Astrocyte (in vitro differentiated cells and primary cell): ENCODE results near the gene PRRC2B. TPM values are rescaled to one million over a fixed set of nuclear protein-coding genes. Genes with fewer than 3 reads are reported as not detected.

Experiments
- DNase-seq: peaks from one replicate; pipeline ENCODE4 v3.0.0-alpha.2; 2010; ENCODE audit warnings: low read depth
- FAIRE-seq: peaks from 2 replicates; lab custom pipeline; 2011; peaks lifted over from hg19 to GRCh38; lab: Jason Lieb, UNC
- H2AFZ ChIP-seq: 2 replicates; pipeline ENCODE4 v1.6.0; 2012; ENCODE audit warnings: low read depth, low read length, inconsistent platforms
- H3K27ac ChIP-seq: 2 replicates; pipeline ENCODE4 v1.5.1; 2011; ENCODE audit warnings: low read depth, low read length, inconsistent platforms
- H3K27me3 ChIP-seq: 2 replicates; pipeline ENCODE4 v1.6.0; 2011; ENCODE audit warnings: low read length, inconsistent platforms; ENCODE audit not compliant: insufficient read depth
- H3K36me3 ChIP-seq: 2 replicates; pipeline ENCODE4 v1.5.1; 2011; ENCODE audit warnings: low read length, inconsistent platforms; ENCODE audit not compliant: insufficient read depth
- H3K4me1 ChIP-seq: 2 replicates; pipeline ENCODE4 v1.5.1; 2011; ENCODE audit warnings: low read length, inconsistent platforms; ENCODE audit not compliant: insufficient read depth
- H3K4me2 ChIP-seq: 2 replicates; pipeline ENCODE4 v1.6.0; 2012; ENCODE audit warnings: low read length, inconsistent platforms
- H3K4me3 ChIP-seq: 2 replicates; pipeline ENCODE4 v1.5.1; 2011; ENCODE audit warnings: low read depth, mild to moderate bottlenecking, low read length, inconsistent platforms; ENCODE audit not compliant: insufficient read depth
- H3K79me2 ChIP-seq: 2 replicates; pipeline ENCODE4 v1.6.0; 2012; ENCODE audit warnings: mild to moderate bottlenecking, low read length, inconsistent platforms; ENCODE audit not compliant: insufficient read depth
- H3K9ac ChIP-seq: 2 replicates; pipeline ENCODE4 v1.6.0; 2012; ENCODE audit warnings: mild to moderate bottlenecking, low read length, inconsistent platforms
- H3K9me3 ChIP-seq: 2 replicates; pipeline ENCODE4 v1.5.1; 2012; ENCODE audit warnings: low read depth, mild to moderate bottlenecking, low read length, inconsistent platforms; ENCODE audit not compliant: insufficient read depth
- H4K20me1 ChIP-seq: 2 replicates; pipeline ENCODE4 v1.6.0; 2012; ENCODE audit warnings: low read length, inconsistent platforms; ENCODE audit not compliant: insufficient read depth
- H3K27ac Mint-ChIP-seq: one replicate; pipeline ENCODE4 v1.8.0; 2021; ENCODE audit warnings: mild to moderate bottlenecking, mixed read lengths; ENCODE audit not compliant: unreplicated experiment
- H3K27me3 Mint-ChIP-seq: one replicate; pipeline ENCODE4 v1.8.0; 2021; ENCODE audit warnings: low read depth, mixed read lengths; ENCODE audit not compliant: unreplicated experiment
- H3K36me3 Mint-ChIP-seq: one replicate; pipeline ENCODE4 v1.8.0; 2021; ENCODE audit warnings: low read depth, mixed read lengths; ENCODE audit not compliant: unreplicated experiment
- H3K4me1 Mint-ChIP-seq: one replicate; pipeline ENCODE4 v1.8.0; 2021; ENCODE audit warnings: low read depth, mixed read lengths; ENCODE audit not compliant: unreplicated experiment
- H3K4me3 Mint-ChIP-seq: one replicate; pipeline ENCODE4 v1.8.0; 2021; ENCODE audit warnings: mild to moderate bottlenecking, moderate library complexity, mixed read lengths; ENCODE audit not compliant: unreplicated experiment
- H3K9me3 Mint-ChIP-seq: one replicate; pipeline ENCODE4 v1.8.0; 2021; ENCODE audit warnings: mild to moderate bottlenecking, mixed read lengths; ENCODE audit not compliant: unreplicated experiment
- EZH2 ChIP-seq: IDR thresholded peaks from 2 replicates; pipeline ENCODE4 v1.6.1; 2012; ENCODE audit warnings: mild to moderate bottlenecking, low read length, inconsistent platforms; ENCODE audit not compliant: insufficient read depth
- total RNA-seq: library from RNA; stranded (reverse); gene quantifications from 2 replicates; pipeline ENCODE4 v1.2.1, GENCODE V29; 2021
- TF ChIP-seq, protein P1 (sequence below): IDR thresholded peaks from 2 replicates; pipeline ENCODE4 v1.5.1; 2011; ENCODE audit warnings: low read depth, mild to moderate bottlenecking, inconsistent platforms, low read length, moderate library complexity; ENCODE audit not compliant: insufficient read depth

PRRC2B gene
- total RNA-seq, 1 donor from 2014 or later: 292 TPM

GRCh38 chr9:131391504-131391903 lies 2.4 kb upstream of the PRRC2B start:
- no peak for FAIRE-seq
- Histone ChIP-seq H3K9me3 (no peaks in the 10 kb centered on the region), H3K27me3 (no peaks in the 10 kb centered on the region), H3K9ac (no peak overlapping the region), H3K27ac (no peak overlapping the region), H3K4me3 (no peak overlapping the region), H4K20me1 (peaks cover 18% of the 10 kb centered on the region), H3K4me2 (no peak overlapping the region), H3K79me2 (peaks cover 22% of the 10 kb centered on the region), H2AFZ (no peak overlapping the region), H3K36me3 (no peaks in the 10 kb centered on the region), H3K4me1 (peaks cover 20% of the 10 kb centered on the region)
- no peaks in the 10 kb centered on the region for H3K9me3 Mint-ChIP-seq
- H3K4me3 Mint-ChIP-seq: no peak overlapping the region
- TF ChIP-seq, protein P1, sequence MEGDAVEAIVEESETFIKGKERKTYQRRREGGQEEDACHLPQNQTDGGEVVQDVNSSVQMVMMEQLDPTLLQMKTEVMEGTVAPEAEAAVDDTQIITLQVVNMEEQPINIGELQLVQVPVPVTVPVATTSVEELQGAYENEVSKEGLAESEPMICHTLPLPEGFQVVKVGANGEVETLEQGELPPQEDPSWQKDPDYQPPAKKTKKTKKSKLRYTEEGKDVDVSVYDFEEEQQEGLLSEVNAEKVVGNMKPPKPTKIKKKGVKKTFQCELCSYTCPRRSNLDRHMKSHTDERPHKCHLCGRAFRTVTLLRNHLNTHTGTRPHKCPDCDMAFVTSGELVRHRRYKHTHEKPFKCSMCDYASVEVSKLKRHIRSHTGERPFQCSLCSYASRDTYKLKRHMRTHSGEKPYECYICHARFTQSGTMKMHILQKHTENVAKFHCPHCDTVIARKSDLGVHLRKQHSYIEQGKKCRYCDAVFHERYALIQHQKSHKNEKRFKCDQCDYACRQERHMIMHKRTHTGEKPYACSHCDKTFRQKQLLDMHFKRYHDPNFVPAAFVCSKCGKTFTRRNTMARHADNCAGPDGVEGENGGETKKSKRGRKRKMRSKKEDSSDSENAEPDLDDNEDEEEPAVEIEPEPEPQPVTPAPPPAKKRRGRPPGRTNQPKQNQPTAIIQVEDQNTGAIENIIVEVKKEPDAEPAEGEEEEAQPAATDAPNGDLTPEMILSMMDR: no peak
- no peak for TF ChIP-seq EZH2
- H3K27ac Mint-ChIP-seq: peak overlapping the region; percentile 20
- peaks cover 2% of the 10 kb centered on the region for H3K4me1 Mint-ChIP-seq
- no peaks in the 10 kb centered on the region for H3K36me3 Mint-ChIP-seq
- DNase-seq: no peak
- no peaks in the 10 kb centered on the region for H3K27me3 Mint-ChIP-seq

DNA sequence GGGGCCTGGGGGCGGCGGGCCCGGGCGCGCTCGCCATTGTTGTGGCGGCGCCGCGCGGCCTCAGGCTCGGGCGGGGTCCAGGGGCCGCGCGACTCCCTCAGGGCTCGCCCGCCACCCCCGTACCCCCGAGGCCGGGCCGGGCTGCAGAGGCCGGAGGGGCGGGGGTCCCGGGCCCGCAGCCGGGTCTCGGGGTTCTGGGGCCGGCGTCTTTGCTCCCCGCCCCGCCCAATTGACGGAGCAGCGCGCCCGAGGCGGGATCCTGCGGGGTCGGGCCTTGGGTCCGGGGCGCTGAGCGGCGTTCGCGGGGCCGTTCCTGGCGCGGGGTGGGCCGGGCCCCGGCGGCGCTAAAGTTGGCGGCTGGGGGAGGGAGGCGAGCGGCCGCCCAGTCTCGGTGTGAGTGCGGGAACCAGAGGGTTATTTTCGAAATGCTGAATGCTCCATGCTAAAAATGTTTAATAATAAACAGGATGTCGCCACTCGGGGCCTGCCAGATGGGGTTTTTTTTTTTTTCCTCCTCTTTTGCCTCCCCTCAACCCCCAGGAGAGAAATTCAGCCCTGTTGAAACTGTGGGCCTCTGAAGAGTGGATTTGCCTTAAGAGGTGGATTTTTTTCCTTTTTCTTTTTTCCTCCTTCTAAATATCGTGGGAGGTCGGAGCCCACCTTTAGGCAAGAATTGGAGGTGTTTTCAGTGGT lies 724 bp downstream of the PRRC2B start:
- Histone ChIP-seq H3K4me2 (peak overlapping the region; percentile 100), H3K27me3 (no peaks in the 10 kb centered on the region), H2AFZ (no peak overlapping the region), H3K27ac (peak overlapping the region; percentile 86), H3K4me1 (peaks cover 42% of the 10 kb centered on the region), H3K36me3 (no peaks in the 10 kb centered on the region), H3K9me3 (no peaks in the 10 kb centered on the region), H3K4me3 (peak overlapping the region; percentile 88), H3K9ac (peak overlapping the region; percentile 96), H3K79me2 (peaks cover 52% of the 10 kb centered on the region), H4K20me1 (peaks cover 44% of the 10 kb centered on the region)
- Mint-ChIP-seq H3K27ac (peak overlapping the region; percentile 97), H3K27me3 (no peaks in the 10 kb centered on the region), H3K9me3 (no peaks in the 10 kb centered on the region), H3K36me3 (no peaks in the 10 kb centered on the region), H3K4me1 (peaks cover 20% of the 10 kb centered on the region), H3K4me3 (peak overlapping the region; percentile 99)
- TF ChIP-seq, protein P1: no peak
- TF ChIP-seq EZH2: no peak
- DNase-seq: no peak
- no peak for FAIRE-seq
